GM12875 (cell line): Measurements from ENCODE around the gene MRPS17.

ENCODE experiments used
- H3K4me3 ChIP-seq: one replicate; pipeline ENCODE4 v1.5.1; 2011; ENCODE audit warnings: low read depth, low read length, control low read depth
- TF ChIP-seq, protein P1 (sequence below): IDR thresholded peaks from 2 replicates; pipeline ENCODE4 v1.5.1; 2011; ENCODE audit warnings: low read depth, mild to moderate bottlenecking, control low read depth, inconsistent platforms, low read length, moderate library complexity, borderline replicate concordance; ENCODE audit not compliant: insufficient read depth

MRPS17 gene

DNA sequence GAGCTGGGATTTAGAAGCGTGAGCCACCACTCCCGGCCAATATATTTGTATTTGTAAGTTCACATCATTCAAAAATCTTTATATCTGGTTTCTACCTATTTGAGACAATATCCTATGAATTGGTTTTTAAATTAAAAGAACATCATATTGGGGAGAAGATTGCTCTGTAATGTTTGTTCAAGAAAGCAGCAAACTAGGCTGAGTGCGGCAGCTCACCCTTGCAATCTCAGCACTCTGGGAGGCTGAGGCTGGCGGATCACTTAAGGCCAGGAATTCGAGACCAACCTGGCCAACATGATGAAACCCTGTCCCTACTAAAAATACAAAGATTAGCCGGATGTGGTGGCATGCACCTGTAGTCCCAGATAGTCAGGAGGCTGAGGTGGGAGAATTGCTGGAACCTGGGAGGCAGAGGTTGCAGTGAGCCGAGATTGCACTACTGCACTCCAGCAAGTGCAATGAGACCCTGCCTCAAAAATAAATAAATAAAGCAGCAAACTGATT lies 22.1 kb downstream of the MRPS17 start:
- TF ChIP-seq, protein P1, sequence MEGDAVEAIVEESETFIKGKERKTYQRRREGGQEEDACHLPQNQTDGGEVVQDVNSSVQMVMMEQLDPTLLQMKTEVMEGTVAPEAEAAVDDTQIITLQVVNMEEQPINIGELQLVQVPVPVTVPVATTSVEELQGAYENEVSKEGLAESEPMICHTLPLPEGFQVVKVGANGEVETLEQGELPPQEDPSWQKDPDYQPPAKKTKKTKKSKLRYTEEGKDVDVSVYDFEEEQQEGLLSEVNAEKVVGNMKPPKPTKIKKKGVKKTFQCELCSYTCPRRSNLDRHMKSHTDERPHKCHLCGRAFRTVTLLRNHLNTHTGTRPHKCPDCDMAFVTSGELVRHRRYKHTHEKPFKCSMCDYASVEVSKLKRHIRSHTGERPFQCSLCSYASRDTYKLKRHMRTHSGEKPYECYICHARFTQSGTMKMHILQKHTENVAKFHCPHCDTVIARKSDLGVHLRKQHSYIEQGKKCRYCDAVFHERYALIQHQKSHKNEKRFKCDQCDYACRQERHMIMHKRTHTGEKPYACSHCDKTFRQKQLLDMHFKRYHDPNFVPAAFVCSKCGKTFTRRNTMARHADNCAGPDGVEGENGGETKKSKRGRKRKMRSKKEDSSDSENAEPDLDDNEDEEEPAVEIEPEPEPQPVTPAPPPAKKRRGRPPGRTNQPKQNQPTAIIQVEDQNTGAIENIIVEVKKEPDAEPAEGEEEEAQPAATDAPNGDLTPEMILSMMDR: no peak
- H3K4me3 ChIP-seq: no peak overlapping the region

DNA sequence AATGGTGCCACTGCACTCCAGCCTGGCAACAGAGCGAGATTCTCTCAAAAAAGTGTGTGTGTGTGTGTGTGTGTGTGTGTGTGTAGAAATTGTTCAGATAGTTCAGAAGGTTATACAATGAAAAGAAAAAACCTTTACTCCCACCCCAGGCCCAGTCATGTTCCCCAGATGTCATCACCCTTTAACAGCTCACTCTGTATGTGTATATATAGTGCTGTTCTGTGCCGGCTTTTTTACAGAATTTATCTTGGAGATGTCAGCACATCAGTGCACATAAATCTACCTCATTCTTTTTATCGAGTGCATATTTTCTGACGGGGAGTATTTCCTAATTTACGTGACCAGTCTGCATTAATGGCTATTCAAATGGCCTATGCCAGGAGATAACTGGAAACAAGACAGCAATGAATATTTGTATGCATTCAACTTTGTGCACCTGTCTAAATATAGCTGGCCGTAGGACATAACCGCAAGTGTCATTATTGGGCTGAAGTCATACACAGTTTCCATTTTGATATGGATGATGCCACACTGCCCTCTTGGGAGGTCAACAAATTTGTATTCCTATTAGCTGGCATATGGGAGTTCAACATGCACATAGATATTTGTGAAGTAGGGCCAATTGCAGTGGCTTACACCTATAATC lies 24.4 kb downstream of the MRPS17 start:
- TF ChIP-seq, protein P1: no peak

DNA sequence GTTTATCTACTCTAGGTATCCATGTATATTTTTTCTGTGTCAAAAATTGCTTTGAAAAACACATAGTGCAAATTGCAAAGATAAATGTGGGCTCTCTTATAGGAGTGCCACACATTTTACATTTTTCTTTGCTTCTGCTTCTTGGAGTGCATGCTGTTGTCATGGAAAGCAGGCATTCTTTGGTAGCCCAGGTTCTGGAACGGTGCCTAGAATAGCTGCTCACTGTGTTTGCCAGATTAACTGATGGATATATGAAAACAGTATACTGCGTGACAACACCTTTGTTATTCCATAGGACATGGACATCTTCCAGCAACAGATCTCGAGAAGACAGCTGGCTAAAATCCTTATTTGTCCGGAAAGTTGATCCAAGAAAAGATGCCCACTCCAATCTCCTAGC lies 26.2 kb downstream of the MRPS17 start:
- TF ChIP-seq, protein P1: no peak
- H3K4me3 ChIP-seq: no peak overlapping the region

More for the DNA sequence above, 24.4 kb downstream of the MRPS17 start:
- H3K4me3 ChIP-seq: no peak overlapping the region

DNA sequence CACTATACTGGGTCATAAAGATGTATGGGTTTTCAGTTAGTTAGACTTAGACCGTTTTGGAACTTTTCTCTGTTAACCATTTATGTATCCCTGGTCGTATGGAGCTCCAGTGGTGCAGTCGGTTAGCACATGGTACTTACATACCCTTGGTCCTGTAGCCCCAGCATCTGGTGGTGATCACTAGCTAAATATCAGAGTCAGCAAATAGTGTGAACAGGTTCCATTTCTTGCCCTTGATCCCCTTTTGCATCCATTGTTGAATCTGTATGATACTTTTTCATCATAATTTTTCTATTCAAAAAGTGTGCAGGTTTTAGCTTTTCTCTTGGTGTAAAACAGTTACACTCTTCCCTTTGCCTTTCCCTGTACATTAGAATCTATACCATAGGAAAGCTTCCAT lies 28.6 kb downstream of the MRPS17 start:
- TF ChIP-seq, protein P1: no peak
- no peak overlapping the region for H3K4me3 ChIP-seq

DNA sequence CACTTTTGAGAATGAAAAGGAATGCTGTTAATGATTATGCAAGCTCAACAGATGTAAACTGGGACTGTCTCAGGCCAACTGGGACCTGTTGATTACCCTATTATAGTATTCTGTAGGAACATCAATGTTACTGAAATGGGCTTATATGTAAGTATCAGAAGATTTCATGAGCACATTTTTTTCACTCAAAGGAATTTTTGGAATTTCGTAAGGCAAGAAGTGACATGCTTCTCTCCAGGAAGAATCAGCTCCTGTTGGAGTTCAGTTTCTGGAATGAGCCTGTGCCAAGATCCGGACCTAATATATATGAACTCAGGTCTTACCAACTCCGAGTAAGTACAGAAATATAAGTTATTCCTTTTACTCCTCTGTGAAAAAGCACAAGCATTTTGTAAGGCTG lies 31.9 kb downstream of the MRPS17 start:
- TF ChIP-seq, protein P1: no peak

DNA sequence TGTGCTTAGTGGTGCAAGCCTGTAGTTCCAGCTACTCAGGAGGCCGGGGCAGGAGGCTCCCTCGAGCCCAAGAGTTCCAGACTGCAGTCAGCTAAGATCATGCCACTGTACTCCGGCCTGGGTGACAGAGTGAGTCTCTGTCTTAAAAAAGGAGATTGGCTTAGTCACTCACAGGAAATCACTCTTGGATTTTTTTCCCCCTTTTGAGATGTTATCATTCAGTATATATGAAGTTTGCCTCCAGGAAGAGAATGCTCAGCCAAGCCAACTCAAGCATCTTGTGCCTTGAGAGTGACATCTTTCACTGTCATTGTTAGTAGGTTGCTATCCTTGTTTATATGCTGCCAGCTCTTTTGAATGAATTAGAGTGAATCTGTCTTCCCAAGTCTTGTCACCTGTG lies 40.7 kb downstream of the MRPS17 start:
- no peak overlapping the region for H3K4me3 ChIP-seq
- TF ChIP-seq, protein P1: no peak

More for the DNA sequence above, 31.9 kb downstream of the MRPS17 start:
- H3K4me3 ChIP-seq: no peak overlapping the region

DNA sequence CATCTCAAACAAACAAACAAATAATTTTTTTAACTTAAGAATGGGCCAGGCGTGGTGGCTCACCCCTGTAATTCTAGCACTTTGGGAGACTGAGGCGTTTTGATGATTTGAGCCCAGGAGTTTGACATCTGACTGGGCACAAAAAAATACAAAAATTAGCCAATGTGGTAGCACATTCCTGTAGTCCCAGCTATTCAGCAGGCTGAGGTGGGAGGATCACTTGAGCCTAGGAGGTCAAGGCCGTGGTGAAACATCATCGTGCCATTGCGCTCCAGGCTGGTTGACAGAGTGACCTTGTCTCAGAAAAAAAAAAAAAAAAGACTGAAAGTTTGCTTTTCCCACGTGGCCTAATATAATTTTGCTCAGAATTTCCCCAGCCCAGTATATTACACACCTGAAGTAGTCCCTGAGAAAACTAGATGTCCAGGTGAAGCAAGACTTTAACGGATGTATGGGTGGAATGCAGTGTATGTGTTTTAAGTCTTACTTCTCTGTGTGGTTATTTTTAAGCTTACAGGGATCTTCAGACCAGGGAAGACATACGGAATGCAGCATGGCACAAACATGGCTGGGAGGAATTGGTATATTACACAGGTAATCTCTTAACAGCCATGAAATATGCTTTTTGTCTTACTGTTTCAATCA lies 45.3 kb downstream of the MRPS17 start:
- no peak overlapping the region for H3K4me3 ChIP-seq
- TF ChIP-seq, protein P1: no peak
